ENCODE measurements around the gene KIF9. TPM values are rescaled to one million over a fixed set of nuclear protein-coding genes. Genes with fewer than 3 reads are reported as not detected.

The KIF9 gene
- polyA plus RNA-seq, 1 donor (not counting 4 experiments of a cell fraction or from before 2014, with no cell fraction given): 9.2 TPM

- no peaks in the 10 kb centered on the region for H3K79me2 ChIP-seq (ENCODE audit: control insufficient read depth, insufficient read depth, low read length)
- no peak overlapping the region for H3K9ac ChIP-seq (ENCODE audit: control insufficient read depth, extremely low read depth, insufficient read depth, low read length)
- no peaks in the 10 kb centered on the region for H4K20me1 ChIP-seq (ENCODE audit: control insufficient read depth, extremely low read depth, insufficient read depth, low read length)
- H3K9me1 ChIP-seq (ENCODE audit: control insufficient read depth, extremely low read depth, insufficient read depth, low read length): no peaks in the 10 kb centered on the region
- dilution Hi-C loops (cut with MboI; ENCODE audit: extremely low pct_ligation_motif_present, low sequenced_read_pairs): no loop called here
- no peaks in the 10 kb centered on the region for H3K27me3 ChIP-seq (ENCODE audit: control insufficient read depth, extremely low read depth, insufficient read depth, low read length)
- no peaks in the 10 kb centered on the region for H3K9me3 ChIP-seq (ENCODE audit: control insufficient read depth, low read depth, low read length)
- FAIRE-seq: no peak
- H3K4me2 ChIP-seq (ENCODE audit: control insufficient read depth, extremely low read depth, insufficient read depth, low read depth, low read length): no peak overlapping the region
- peaks cover 11% of the 10 kb centered on the region for H3K4me1 ChIP-seq (ENCODE audit: control insufficient read depth, extremely low read depth, insufficient read depth, low read length)
- no peaks in the 10 kb centered on the region for H3K36me3 ChIP-seq (ENCODE audit: control insufficient read depth in 2 of 2, extremely low read depth in 1 of 2, insufficient read depth in 2 of 2, low read length in 2 of 2)
- TF ChIP-seq EZH2 (IDR thresholded peaks at IDR 0.05; ENCODE audit: low read length) (no peak), CTCF (optimal IDR thresholded peaks at IDR 0.05 in 1 of 3, IDR thresholded peaks at IDR 0.05 in 1 of 3, conservative IDR thresholded peaks at IDR 0.05 in 1 of 3; ENCODE audit: extremely low read depth in 1 of 3, insufficient read depth in 2 of 3, low read length in 3 of 3) (no peak)
- no peak for DNase-seq (ENCODE audit: low read depth, low spot score)
- H3K4me3 ChIP-seq (ENCODE audit: control insufficient read depth in 2 of 3, extremely low read depth in 1 of 3, insufficient read depth in 2 of 3, low read depth in 1 of 3, low read length in 3 of 3): no peak overlapping the region
- no peak overlapping the region for H2AFZ ChIP-seq (ENCODE audit: control insufficient read depth, low read length)
- H3K27ac ChIP-seq (ENCODE audit: control insufficient read depth, insufficient read depth, low read length): no peak overlapping the region
Measured at GRCh38 chr3:47270526-47270925, 12.1 kb downstream of the KIF9 start.

GRCh38 chr3:47267490-47267824 lies 15.1 kb downstream of the KIF9 start:
- no peak for FAIRE-seq
- H3K36me3 ChIP-seq (ENCODE audit: control insufficient read depth in 2 of 2, extremely low read depth in 1 of 2, insufficient read depth in 2 of 2, low read length in 2 of 2): no peaks in the 10 kb centered on the region

More at GRCh38 chr3:47267490-47267824, 15.1 kb downstream of the KIF9 start:
- no peak for TF ChIP-seq CTCF (optimal IDR thresholded peaks at IDR 0.05 in 1 of 3, IDR thresholded peaks at IDR 0.05 in 1 of 3, conservative IDR thresholded peaks at IDR 0.05 in 1 of 3; ENCODE audit: extremely low read depth in 1 of 3, insufficient read depth in 2 of 3, low read length in 3 of 3)
- no peak for TF ChIP-seq EZH2 (IDR thresholded peaks at IDR 0.05; ENCODE audit: low read length)
- no peaks in the 10 kb centered on the region for H3K9me3 ChIP-seq (ENCODE audit: control insufficient read depth, low read depth, low read length)
- H3K4me1 ChIP-seq (ENCODE audit: control insufficient read depth, extremely low read depth, insufficient read depth, low read length): peaks cover 11% of the 10 kb centered on the region
- H3K27ac ChIP-seq (ENCODE audit: control insufficient read depth, insufficient read depth, low read length): no peak overlapping the region
- no peak overlapping the region for H2AFZ ChIP-seq (ENCODE audit: control insufficient read depth, low read length)
- H3K27me3 ChIP-seq (ENCODE audit: control insufficient read depth, extremely low read depth, insufficient read depth, low read length): no peaks in the 10 kb centered on the region
- H3K4me3 ChIP-seq (ENCODE audit: control insufficient read depth in 2 of 3, extremely low read depth in 1 of 3, insufficient read depth in 2 of 3, low read depth in 1 of 3, low read length in 3 of 3): no peak overlapping the region
- no peak overlapping the region for H3K9ac ChIP-seq (ENCODE audit: control insufficient read depth, extremely low read depth, insufficient read depth, low read length)
- no peaks in the 10 kb centered on the region for H4K20me1 ChIP-seq (ENCODE audit: control insufficient read depth, extremely low read depth, insufficient read depth, low read length)
- H3K4me2 ChIP-seq (ENCODE audit: control insufficient read depth, extremely low read depth, insufficient read depth, low read depth, low read length): no peak overlapping the region
- no peaks in the 10 kb centered on the region for H3K79me2 ChIP-seq (ENCODE audit: control insufficient read depth, insufficient read depth, low read length)
- dilution Hi-C loops (cut with MboI; ENCODE audit: extremely low pct_ligation_motif_present, low sequenced_read_pairs): no loop called here
- no peaks in the 10 kb centered on the region for H3K9me1 ChIP-seq (ENCODE audit: control insufficient read depth, extremely low read depth, insufficient read depth, low read length)
- DNase-seq (ENCODE audit: low read depth, low spot score): no peak

Data from keratinocyte (primary cell).